HG03064 (cell line): Measurements from ENCODE around the gene PEAK3.

Experiments
- ATAC-seq: cut with Tn5 transposase; IDR thresholded peaks from one replicate; pipeline ENCODE4 v1.9.1; 2021; ENCODE audit warnings: low read depth; ENCODE audit not compliant: unreplicated experiment

PEAK3 gene

DNA sequence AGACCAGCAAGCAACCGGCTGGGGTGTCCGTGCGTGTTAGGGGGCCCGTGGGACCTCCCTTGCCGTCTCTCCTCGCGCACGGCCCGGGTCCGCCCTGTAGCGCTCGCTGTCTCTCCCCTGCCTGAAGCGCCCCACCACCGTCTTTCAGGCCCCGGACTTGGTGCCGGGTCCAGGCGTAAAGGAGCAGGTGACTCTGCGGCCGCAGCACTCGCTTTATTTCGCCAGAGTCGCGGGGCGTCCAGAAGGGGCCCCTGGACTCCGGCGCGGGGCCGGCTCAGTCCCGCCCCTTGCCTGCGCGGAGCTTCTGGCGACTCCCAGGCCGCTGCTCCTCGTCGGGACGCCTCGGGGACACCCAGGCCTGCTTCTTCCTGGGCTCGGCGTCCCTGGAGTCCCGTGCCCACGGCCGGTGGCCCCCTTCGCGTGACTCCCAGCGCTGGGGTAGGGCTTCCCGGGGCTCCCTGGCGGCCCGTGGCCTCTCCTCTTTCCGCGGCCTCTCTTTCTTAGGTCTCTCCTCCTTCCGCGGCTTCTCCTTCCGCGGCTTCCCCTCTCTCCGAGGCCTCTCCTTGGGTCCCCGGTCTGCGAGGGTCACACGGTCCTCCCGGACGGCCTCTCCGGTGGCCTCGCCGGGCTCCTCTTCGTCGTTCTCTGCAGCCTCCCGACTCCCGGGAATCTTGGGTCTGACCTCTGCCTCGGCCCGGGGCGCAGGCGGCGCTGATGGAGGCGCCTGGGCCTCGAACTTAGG lies 29.7 kb downstream of the PEAK3 start:
- no peak for ATAC-seq

GRCh38 chr19:2251106-2252054 lies 30.6 kb downstream of the PEAK3 start:
- no peak for ATAC-seq

GRCh38 chr19:2250766-2251105 lies 31.2 kb downstream of the PEAK3 start:
- no peak for ATAC-seq

DNA sequence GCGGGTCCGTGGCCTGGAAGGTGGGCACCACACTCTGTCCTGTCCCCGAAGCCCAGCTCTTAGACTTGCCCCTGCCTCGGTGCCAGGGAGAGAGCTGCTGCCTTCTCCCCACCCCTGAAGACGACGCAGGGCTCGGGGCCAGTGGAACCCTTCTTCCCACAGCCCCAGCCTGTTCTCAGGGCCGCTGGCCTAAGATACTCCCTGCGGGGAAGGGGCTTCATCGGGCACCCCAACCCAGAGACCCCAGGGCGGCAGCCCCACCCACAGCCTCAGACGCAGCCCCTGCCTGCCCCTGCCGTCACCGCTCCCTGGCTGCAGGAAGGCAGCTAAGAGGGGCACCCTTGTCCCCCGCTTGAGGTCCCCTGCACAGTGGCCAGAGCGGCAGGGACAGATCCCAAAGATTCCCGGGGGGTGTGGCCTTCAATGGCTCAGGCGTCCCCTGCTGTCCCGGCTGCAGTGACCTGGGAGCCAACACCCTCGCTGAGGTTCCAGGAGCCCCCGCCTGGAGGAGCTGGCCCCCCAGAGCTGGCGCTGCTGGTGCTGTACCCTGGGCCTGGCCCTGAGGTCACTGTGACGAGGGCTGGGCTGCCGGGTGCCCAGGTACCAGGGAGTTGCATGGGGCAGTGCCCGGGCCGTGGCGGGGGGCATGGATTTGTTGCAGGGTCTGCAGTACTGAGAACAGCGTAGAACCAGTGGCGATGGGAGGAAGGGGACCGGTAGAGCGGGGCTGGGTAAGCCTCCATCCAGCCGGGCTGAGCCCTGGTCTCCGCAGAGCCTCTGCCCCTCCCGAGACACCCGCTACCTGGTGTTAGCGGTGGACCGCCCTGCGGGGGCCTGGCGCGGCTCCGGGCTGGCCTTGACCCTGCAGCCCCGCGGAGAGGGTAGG lies 31.9 kb downstream of the PEAK3 start:
- no peak for ATAC-seq

- ATAC-seq: no peak
These were observed 32.7 kb downstream of the PEAK3 start, which contains the start of gene AMH for GRCh38 chr19:2249010-2249866. Gene AMH (plus strand): TSS chr19:2249323. CDS start chr19:2249333, 10 bp downstream.

GRCh38 chr19:2248136-2249009 lies 33.6 kb downstream of the PEAK3 start:
- no peak for ATAC-seq

DNA sequence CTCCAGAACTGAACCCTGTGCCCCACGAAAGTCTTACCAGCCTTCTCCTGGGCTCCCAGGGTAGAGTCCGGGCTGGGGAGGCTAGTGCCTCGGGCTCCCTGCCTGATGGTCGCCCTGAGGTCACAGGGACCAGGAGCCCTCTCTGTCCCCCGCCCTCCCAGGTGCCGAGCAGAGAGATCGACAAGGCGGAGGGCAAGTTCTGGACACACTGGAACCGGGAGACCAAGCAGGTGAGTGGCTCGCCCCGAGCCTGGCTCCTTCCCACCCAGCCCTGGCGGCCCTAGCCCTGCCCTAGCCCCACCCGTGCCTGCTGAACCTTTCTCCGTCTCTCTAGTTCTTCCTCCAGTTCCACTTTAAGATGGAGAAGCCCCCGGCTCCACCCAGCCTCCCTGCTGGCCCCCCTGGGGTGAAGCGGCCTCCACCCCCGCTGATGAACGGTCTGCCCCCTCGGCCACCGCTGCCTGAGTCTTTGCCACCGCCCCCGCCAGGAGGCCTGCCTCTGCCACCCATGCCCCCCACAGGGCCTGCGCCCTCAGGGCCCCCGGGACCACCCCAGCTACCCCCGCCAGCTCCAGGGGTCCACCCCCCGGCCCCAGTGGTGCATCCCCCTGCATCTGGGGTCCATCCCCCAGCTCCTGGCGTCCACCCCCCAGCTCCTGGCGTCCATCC lies 34.4 kb downstream of the PEAK3 start:
- no peak for ATAC-seq

- ATAC-seq: no peak
These were observed 35.1 kb downstream of the PEAK3 start for GRCh38 chr19:2246801-2247361.

DNA sequence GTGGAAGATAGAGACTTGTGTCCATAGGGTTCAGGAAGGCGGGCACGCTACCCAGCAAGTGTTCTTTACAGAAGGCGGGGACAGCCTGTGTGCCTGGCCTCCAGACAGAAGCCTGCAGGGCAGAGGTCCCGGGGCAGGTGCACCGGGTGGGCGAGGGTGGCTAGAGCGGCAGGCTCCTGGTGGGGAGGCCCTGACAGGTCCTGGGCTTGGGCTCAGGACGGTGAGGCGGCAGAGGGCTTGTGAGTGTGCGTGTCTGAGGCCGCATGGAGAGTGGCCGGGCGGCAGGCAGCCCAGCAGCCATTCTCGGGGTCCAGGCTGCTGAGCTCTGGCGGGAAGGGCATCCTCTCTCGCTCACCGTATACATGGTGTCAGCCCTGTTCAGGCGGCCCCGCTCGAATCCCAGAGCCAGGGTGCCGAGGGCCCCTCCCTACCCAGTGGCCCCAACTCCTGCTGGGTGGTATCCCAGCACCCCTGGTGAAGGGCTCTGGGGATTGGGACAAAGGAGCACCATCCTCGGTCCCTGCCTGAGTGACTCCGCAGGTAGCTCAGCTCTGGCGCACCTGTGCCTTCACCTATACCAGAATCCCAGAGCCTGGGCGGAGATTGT lies 35.9 kb downstream of the PEAK3 start:
- ATAC-seq: no peak

DNA sequence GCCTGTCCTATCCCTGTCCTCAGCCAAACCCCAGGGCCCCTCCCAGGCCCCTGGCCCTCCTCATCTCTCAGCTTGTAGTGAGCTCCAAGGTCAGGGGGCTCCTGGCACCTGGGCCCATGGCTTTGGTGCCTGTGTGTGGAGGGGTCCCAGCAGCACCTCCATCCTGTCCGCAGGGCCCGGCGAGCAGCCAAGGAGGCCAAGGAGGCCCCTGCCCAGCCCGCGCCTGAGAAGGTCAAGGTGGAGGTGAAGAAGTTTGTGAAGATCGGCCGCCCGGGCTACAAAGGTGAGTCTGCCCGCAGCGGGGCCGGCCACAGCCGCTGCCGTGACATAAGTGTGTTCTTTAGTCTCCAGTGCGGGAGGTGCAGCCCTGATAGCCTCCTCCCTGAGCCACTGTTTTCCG lies 36.7 kb downstream of the PEAK3 start:
- no peak for ATAC-seq

DNA sequence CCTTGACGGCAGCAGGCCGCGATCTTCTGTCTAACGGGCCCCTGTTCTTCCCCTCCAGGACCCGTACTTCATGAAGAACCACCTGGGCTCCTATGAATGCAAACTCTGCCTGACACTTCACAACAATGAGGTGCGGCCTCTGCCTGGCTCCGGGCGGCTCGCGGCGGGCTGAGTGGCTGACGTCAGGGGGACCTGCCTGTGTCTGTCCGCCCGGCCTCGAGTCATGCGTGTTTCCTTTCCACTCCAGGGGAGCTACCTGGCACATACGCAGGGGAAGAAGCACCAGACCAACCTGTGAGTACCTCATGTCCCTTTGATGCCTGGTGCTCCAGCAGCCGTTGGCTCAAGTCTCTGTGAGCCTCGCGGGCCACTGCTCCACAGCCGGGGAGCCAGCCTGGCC lies 37.5 kb downstream of the PEAK3 start:
- no peak for ATAC-seq

DNA sequence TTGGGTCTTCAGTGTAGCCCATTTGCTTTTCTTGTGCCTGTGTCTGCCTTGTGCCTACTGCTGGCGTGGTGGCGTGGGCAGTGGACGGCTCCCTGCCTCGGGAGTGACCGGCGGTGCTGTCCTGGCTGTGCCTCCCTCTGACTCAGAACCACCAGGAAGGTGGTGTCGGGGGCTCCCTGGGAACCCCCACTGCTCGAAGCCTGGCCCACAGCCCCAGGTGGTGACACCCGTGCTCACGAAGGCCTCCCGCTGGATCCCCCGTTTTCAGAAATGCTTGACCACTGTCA lies 37.9 kb downstream of the PEAK3 start:
- ATAC-seq: no peak

- no peak for ATAC-seq
These were observed 38.5 kb downstream of the PEAK3 start for GRCh38 chr19:2243274-2244124.

DNA sequence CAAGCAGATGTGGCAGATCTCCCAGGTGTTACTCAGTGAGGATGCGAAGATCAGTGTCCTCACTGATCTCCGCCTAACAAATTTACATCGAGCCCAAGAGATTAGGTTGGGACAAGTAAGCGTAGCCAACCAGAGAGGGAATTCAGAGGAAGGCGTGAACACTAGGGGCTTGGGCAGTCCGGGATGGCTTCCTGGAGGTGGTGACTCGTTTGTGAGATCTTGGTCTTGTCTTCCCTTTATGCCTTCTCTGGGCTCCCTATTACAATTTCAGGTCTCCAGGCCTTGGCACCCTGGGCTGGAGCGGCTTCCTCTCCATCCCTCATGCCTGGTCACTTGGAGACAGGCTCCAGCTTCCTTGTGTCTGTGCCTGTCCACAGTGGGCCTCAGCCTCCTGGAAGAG lies 39.2 kb downstream of the PEAK3 start:
- ATAC-seq: no peak

DNA sequence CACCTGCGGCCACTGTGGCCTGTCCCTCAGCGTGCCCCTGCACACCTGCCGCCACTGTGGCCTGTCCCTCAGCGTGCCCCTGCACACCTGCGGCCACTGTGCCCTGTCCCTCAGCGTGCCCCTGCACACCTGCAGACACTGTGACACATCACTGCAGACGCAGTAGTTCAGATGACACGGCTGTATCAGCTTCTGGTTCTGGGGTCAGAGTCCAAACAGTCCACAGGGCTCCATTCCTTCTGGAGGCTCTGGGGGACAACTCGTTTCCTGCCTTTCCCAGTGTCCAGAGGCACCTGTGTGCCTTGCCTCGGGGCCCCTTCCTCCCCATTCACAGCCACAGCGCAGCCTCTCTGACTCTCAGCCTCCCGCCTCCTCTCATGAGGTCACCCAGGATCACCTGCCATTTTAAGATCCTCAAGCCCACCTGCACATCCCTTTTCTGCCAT lies 39.9 kb downstream of the PEAK3 start:
- ATAC-seq: no peak

- no peak for ATAC-seq
These were observed 40.9 kb downstream of the PEAK3 start for GRCh38 chr19:2240881-2241760.
